PFSK-1 (cell line): ENCODE data around the gene SLC2A10.

Source experiments
- POLR2AphosphoS5 ChIP-seq: IDR thresholded peaks from 2 replicates; pipeline ENCODE4 v1.6.1; 2012; ENCODE audit warnings: low read depth, mild to moderate bottlenecking, control low read depth, low read length, moderate library complexity
- REST ChIP-seq, 2 experiments: IDR thresholded peaks; 2 replicates each; pipeline versions ENCODE4 v1.6.1 to v1.8.0; 2011 to 2012; ENCODE audit warnings: low read depth in 2 of 2, low read length in 2 of 2, control low read depth in 1 of 2, inconsistent platforms in 1 of 2, mild to moderate bottlenecking in 1 of 2, moderate library complexity in 1 of 2; ENCODE audit not compliant: insufficient read depth in 1 of 2

GRCh38 chr20:46661659-46662058 lies 47.8 kb upstream of the SLC2A10 start:
- no peak for TF ChIP-seq POLR2AphosphoS5
- no peak for TF ChIP-seq REST (IDR thresholded peaks at IDR 0.05; ENCODE audit: insufficient read depth in 1 of 2, low read depth in 2 of 2, low read length in 2 of 2)
